H1 (cell line): Measurements from ENCODE around the gene AMBP. TPM values are rescaled to one million over a fixed set of nuclear protein-coding genes. Genes with fewer than 3 reads are reported as not detected.

ENCODE experiments used
- CTCF ChIA-PET: fragments of 300-600 bp; sonication (Branson Sonifier 250); formaldehyde crosslinking; loops from one replicate; lab custom pipeline; 2021; ENCODE audit not compliant: partially characterized antibody; lab: Charles Lee
- POLR2A ChIA-PET: fragments of 300-600 bp; sonication (Branson Sonifier 250); formaldehyde crosslinking; loops from one replicate; lab custom pipeline; 2021; ENCODE audit warnings: inconsistent platforms; ENCODE audit not compliant: partially characterized antibody; lab: Charles Lee
- DNase-seq, 2 experiments: peaks; one replicate each; pipeline versions ENCODE4 v3.0.0 to v3.0.0-alpha.2; 2010 to 2022; ENCODE audit warnings: low spot score in 2 of 2, low read depth in 1 of 2, mixed read lengths in 1 of 2
- FAIRE-seq: peaks from 2 replicates; lab custom pipeline; 2011; peaks lifted over from hg19 to GRCh38; lab: Jason Lieb, UNC
- H2AFZ ChIP-seq: 2 replicates; pipeline ENCODE4 v1.8.1; 2012; ENCODE audit warnings: low read length, inconsistent platforms
- H2AK5ac ChIP-seq: 2 replicates; pipeline ENCODE4 v1.6.1; 2013; ENCODE audit warnings: low read depth, low read length
- H2BK120ac ChIP-seq: replicated peaks from 2 replicates; pipeline ENCODE3; 2013; ENCODE audit warnings: low read depth, low read length, inconsistent platforms
- H2BK12ac ChIP-seq: 2 replicates; pipeline ENCODE4 v1.6.1; 2013; ENCODE audit warnings: low read depth, low read length
- H2BK15ac ChIP-seq: 2 replicates; pipeline ENCODE4 v1.6.1; 2013; ENCODE audit warnings: low read length
- H2BK20ac ChIP-seq: 2 replicates; pipeline ENCODE4 v1.6.1; 2013; ENCODE audit warnings: low read length
- H2BK5ac ChIP-seq: 2 replicates; pipeline ENCODE4 v1.6.1; 2013; ENCODE audit warnings: low read depth, low read length
- H3K14ac ChIP-seq: 2 replicates; pipeline ENCODE4 v1.6.1; 2013; ENCODE audit warnings: inconsistent platforms; ENCODE audit not compliant: insufficient read length
- H3K18ac ChIP-seq: 2 replicates; pipeline ENCODE4 v1.6.1; 2013; ENCODE audit warnings: low read length; ENCODE audit errors: extremely low read depth
- H3K23ac ChIP-seq: 2 replicates; pipeline ENCODE4 v1.6.1; 2013; ENCODE audit warnings: inconsistent platforms; ENCODE audit not compliant: insufficient read length
- H3K23me2 ChIP-seq: 2 replicates; pipeline ENCODE4 v1.6.1; 2013; ENCODE audit warnings: low read depth, low read length
- H3K27ac ChIP-seq: 2 replicates; pipeline ENCODE4 v1.6.1; 2011; ENCODE audit warnings: low read depth, low read length, inconsistent platforms
- H3K27me3 ChIP-seq, 4 experiments: replicated peaks in 1 of 4; 1 replicate in 1 of 4; 2 replicates in 3 of 4; pipeline versions ENCODE4 v1.6.1 to v1.8.1; 2011 to 2013; ENCODE audit warnings: low read length in 3 of 4, mild to moderate bottlenecking in 3 of 4, inconsistent platforms in 2 of 4, mixed read lengths in 2 of 4, moderate library complexity in 1 of 4; ENCODE audit not compliant: control insufficient read depth in 3 of 4, insufficient read depth in 3 of 4; ENCODE audit errors: extremely low read depth in 1 of 4
- H3K36me3 ChIP-seq, 4 experiments: 2 replicates each; pipeline versions ENCODE4 v1.6.1 to v1.8.1; 2011 to 2013; ENCODE audit warnings: mild to moderate bottlenecking in 4 of 4, low read length in 3 of 4, moderate library complexity in 2 of 4, control low read depth in 1 of 4, inconsistent platforms in 1 of 4; ENCODE audit not compliant: insufficient read depth in 4 of 4, control insufficient read depth in 2 of 4
- H3K4ac ChIP-seq: replicated peaks from 2 replicates; pipeline ENCODE3; 2013; ENCODE audit warnings: low read length, low read depth, mixed read lengths, inconsistent platforms; ENCODE audit not compliant: insufficient read length
- H3K4me1 ChIP-seq, 4 experiments: replicated peaks in 1 of 4; 1 replicate in 1 of 4; 2 replicates in 3 of 4; pipeline versions ENCODE4 v1.6.1 to v1.8.1; 2011 to 2013; ENCODE audit warnings: low read length in 3 of 4, inconsistent platforms in 2 of 4, mixed read lengths in 1 of 4; ENCODE audit not compliant: insufficient read depth in 4 of 4, control insufficient read depth in 3 of 4
- H3K4me2 ChIP-seq, 2 experiments: 2 replicates each; pipeline versions ENCODE4 v1.6.1 to v1.8.1; 2011 to 2013; ENCODE audit warnings: low read depth in 2 of 2, low read length in 2 of 2, control low read depth in 1 of 2, inconsistent platforms in 1 of 2, mild to moderate bottlenecking in 1 of 2; ENCODE audit not compliant: insufficient read depth in 1 of 2
- H3K4me3 ChIP-seq, 4 experiments: fragments of 200-600, 300-600 bp in 1 of 4; sonication (generic), shearing (Covaris generic), sonication (Bioruptor Twin) in 1 of 4; 2 replicates each; pipeline versions ENCODE4 v1.5.1 to v1.8.1; 2011 to 2016; ENCODE audit warnings: low read length in 4 of 4, low read depth in 3 of 4, control low read depth in 2 of 4, inconsistent platforms in 2 of 4, mild to moderate bottlenecking in 2 of 4, mixed read lengths in 1 of 4, moderate library complexity in 1 of 4; ENCODE audit not compliant: insufficient read depth in 2 of 4; ENCODE audit errors: extremely low read depth in 1 of 4
- H3K56ac ChIP-seq: replicated peaks from 2 replicates; pipeline ENCODE3; 2013; ENCODE audit warnings: low read depth, mild to moderate bottlenecking, mixed read lengths, low read length, inconsistent platforms; ENCODE audit not compliant: insufficient read length
- H3K79me1 ChIP-seq: 2 replicates; pipeline ENCODE4 v1.6.1; 2013; ENCODE audit warnings: low read depth, low read length, control low read depth
- H3K79me2 ChIP-seq, 2 experiments: 2 replicates each; pipeline versions ENCODE4 v1.6.1 to v1.8.1; 2012 to 2013; ENCODE audit warnings: low read length in 2 of 2, mild to moderate bottlenecking in 2 of 2, inconsistent platforms in 1 of 2; ENCODE audit not compliant: insufficient read depth in 2 of 2, control insufficient read depth in 1 of 2
- H3K9ac ChIP-seq, 4 experiments: replicated peaks in 1 of 4; 1 replicate in 1 of 4; 2 replicates in 3 of 4; pipeline versions ENCODE4 v1.6.1 to v1.8.1; 2011 to 2013; ENCODE audit warnings: low read depth in 3 of 4, low read length in 3 of 4, control low read depth in 2 of 4, mild to moderate bottlenecking in 2 of 4, moderate library complexity in 2 of 4, inconsistent platforms in 1 of 4; ENCODE audit errors: extremely low read depth in 1 of 4
- H3K9me3 ChIP-seq, 2 experiments: 2 replicates each; pipeline versions ENCODE4 v1.6.1 to v1.8.1; 2012 to 2013; ENCODE audit warnings: mild to moderate bottlenecking in 2 of 2, moderate library complexity in 2 of 2, control low read depth in 1 of 2, inconsistent platforms in 1 of 2, low read depth in 1 of 2, low read length in 1 of 2, mixed read lengths in 1 of 2; ENCODE audit not compliant: insufficient read depth in 2 of 2
- H4K20me1 ChIP-seq, 2 experiments: replicated peaks in 1 of 2; 2 replicates each; pipeline versions ENCODE3 to v1.8.1; 2011 to 2013; ENCODE audit warnings: inconsistent platforms in 2 of 2, low read length in 2 of 2, mild to moderate bottlenecking in 1 of 2; ENCODE audit not compliant: insufficient read depth in 2 of 2, control insufficient read depth in 1 of 2
- H4K5ac ChIP-seq: 2 replicates; pipeline ENCODE4 v1.6.1; 2013; ENCODE audit warnings: low read length, low read depth, mixed read lengths, inconsistent platforms; ENCODE audit not compliant: insufficient read length
- H4K8ac ChIP-seq: 2 replicates; pipeline ENCODE4 v1.8.0; 2013; ENCODE audit warnings: mild to moderate bottlenecking, moderate library complexity, low read length, inconsistent platforms; ENCODE audit not compliant: insufficient read depth; ENCODE audit errors: extremely low read depth
- H4K91ac ChIP-seq: replicated peaks from 2 replicates; pipeline ENCODE3; 2013; ENCODE audit warnings: low read length, mixed read lengths, inconsistent platforms; ENCODE audit not compliant: insufficient read length
- CREB1 ChIP-seq: IDR thresholded peaks from 2 replicates; pipeline ENCODE4 v1.6.1; 2012; ENCODE audit warnings: inconsistent platforms
- GABPA ChIP-seq: IDR thresholded peaks from 2 replicates; pipeline ENCODE4 v1.6.1; 2011; ENCODE audit warnings: mild to moderate bottlenecking, low read length, moderate library complexity, borderline replicate concordance; ENCODE audit not compliant: insufficient read depth
- NRF1 ChIP-seq: IDR thresholded peaks from 2 replicates; pipeline ENCODE4 v1.6.1; 2011; ENCODE audit warnings: mild to moderate bottlenecking, low read depth, low read length, improper control_type of control experiment
- POLR2A ChIP-seq, 2 experiments: IDR thresholded peaks; 1 replicate in 1 of 2; 2 replicates in 1 of 2; pipeline ENCODE4 v1.6.1; 2011; ENCODE audit warnings: low read depth in 2 of 2, low read length in 2 of 2, mild to moderate bottlenecking in 2 of 2; ENCODE audit errors: control extremely low read depth in 1 of 2
- POLR2AphosphoS5 ChIP-seq: IDR thresholded peaks from 2 replicates; pipeline ENCODE4 v1.6.1; 2011; ENCODE audit warnings: low read depth, low read length
- SIN3A ChIP-seq, 2 experiments: IDR thresholded peaks in 1 of 2; conservative IDR thresholded peaks in 1 of 2; 2 replicates each; pipeline ENCODE4 v1.6.1; 2011 to 2012; ENCODE audit warnings: low read length in 2 of 2, improper control_type of control experiment in 1 of 2, low read depth in 1 of 2, mild to moderate bottlenecking in 1 of 2
- SRF ChIP-seq: IDR thresholded peaks from 2 replicates; pipeline ENCODE4 v1.6.1; 2011; ENCODE audit warnings: mild to moderate bottlenecking, low read depth, low read length, moderate library complexity
- TAF1 ChIP-seq: IDR thresholded peaks from 2 replicates; pipeline ENCODE4 v1.6.1; 2011; ENCODE audit warnings: mild to moderate bottlenecking, low read depth, low read length
- TAF7 ChIP-seq: optimal IDR thresholded peaks from 2 replicates; pipeline ENCODE3; 2011; ENCODE audit warnings: low read depth, mild to moderate bottlenecking, inconsistent platforms, low read length, moderate library complexity, borderline replicate concordance
- TCF12 ChIP-seq: IDR thresholded peaks from 2 replicates; pipeline ENCODE4 v1.6.1; 2011; ENCODE audit warnings: low read depth, mild to moderate bottlenecking, low read length
- WGBS, 2 experiments: shearing (Covaris generic) in 1 of 2; methylation state at CpG; one replicate each; pipeline versions ENCODE4 v1.1.6 to v1.1.7; 2013 to 2015; ENCODE audit warnings: low lambda C conversion rate in 2 of 2, mixed read lengths in 2 of 2, inconsistent platforms in 1 of 2, low coverage in 1 of 2, missing lambda C conversion rate in 1 of 2; ENCODE audit not compliant: insufficient replicate concordance in 2 of 2, insufficient coverage in 1 of 2, insufficient read length in 1 of 2; ENCODE audit errors: extremely low coverage in 1 of 2, missing lambda C conversion rate in 1 of 2; 5-methylcytosine and 5-hydroxymethylcytosine counted together
- polyA plus RNA-seq, 7 experiments: library from polyadenylated mRNA; depleted of rRNA in 3 of 7; stranded (reverse) in 5 of 7; unstranded in 2 of 7; fragments of >200 nt in 5 of 7; fragments of 200-250 nt in 2 of 7; gene quantifications; 1 replicate in 5 of 7; 2 replicates in 1 of 7; 4 replicates in 1 of 7; pipeline versions ENCODE4 v1.2.1 to v1.2.3, GENCODE V29; 2011 to 2013; ENCODE audit warnings: missing spikeins in 2 of 7, mixed read lengths in 2 of 7
- total RNA-seq: library from RNA; stranded (reverse); fragmentation: NEBNext Ultra II Directional; extraction: Animal tissue kit (Norgen Biotek cat#: 25700); gene quantifications from 2 replicates; pipeline ENCODE4 v1.2.1, GENCODE V29; 2021

AMBP gene
- total and polyA plus RNA-seq, 2 of the 8 experiments (the other 6 are each of a cell fraction or from before 2014, with no cell fraction given): 3.0 to 4.0 TPM

DNA sequence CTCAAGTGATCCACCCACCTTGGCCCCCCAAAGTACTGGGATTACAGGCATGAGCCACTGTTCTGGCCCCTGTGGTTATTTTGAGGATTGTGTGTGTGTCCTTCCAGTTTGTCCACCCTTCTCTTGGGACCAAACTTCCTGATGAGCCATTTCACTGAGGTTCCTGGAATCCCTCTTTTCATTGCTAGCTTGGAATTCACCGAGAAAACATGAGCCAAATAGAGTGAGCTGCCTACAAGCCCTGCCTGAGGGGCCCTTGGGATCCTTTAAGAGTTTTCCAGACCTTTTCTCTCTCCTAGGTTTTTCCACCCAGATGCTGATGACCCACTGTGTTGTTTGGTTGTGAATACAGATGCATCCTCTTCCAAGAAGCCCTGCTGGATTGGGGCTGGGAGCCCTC is 34.2 kb upstream of the AMBP start:
- H4K20me1 ChIP-seq: no peaks in the 10 kb centered on the region
- ChIA-PET POLR2A (no interaction called here), CTCF (interaction anchor here (0.7 to 17.7 kb wide), 6 partner anchors 12 to 178 kb away, joined by 3 to 206 read pairs (median 118); partner anchors contain the start of gene COL27A1)
- no peak overlapping the region for H2BK12ac ChIP-seq
- no peaks in the 10 kb centered on the region for H3K36me3 ChIP-seq
- no peak overlapping the region for H3K9ac ChIP-seq
- H3K23ac ChIP-seq: no peak overlapping the region
- no peaks in the 10 kb centered on the region for H3K79me2 ChIP-seq
- H2BK5ac ChIP-seq: no peak overlapping the region
- no peaks in the 10 kb centered on the region for H3K79me1 ChIP-seq
- no peak overlapping the region for H3K4ac ChIP-seq
- no peak overlapping the region for H3K56ac ChIP-seq
- H3K23me2 ChIP-seq: no peaks in the 10 kb centered on the region; the same call in 1 of the 2 replicates
- no peak overlapping the region for H3K4me2 ChIP-seq
- H4K5ac ChIP-seq: no peak overlapping the region
- H3K4me1 ChIP-seq: peaks cover 0 to 11% (median 8%) of the 10 kb centered on the region in 4 experiments; a peak in 6 of 7 replicates
- H3K27ac ChIP-seq: no peak overlapping the region
- no peak overlapping the region for H4K8ac ChIP-seq
- no peak overlapping the region for H2AK5ac ChIP-seq
- TF ChIP-seq TAF1 (no peak), TAF7 (no peak), SIN3A (conservative IDR thresholded peaks at IDR 0.05 in 1 of 2, IDR thresholded peaks at IDR 0.05 in 1 of 2; ENCODE audit: low read depth in 1 of 2, low read length in 2 of 2) (no peak), CREB1 (no peak), SRF (no peak), POLR2A (IDR thresholded peaks at IDR 0.05; ENCODE audit: control extremely low read depth in 1 of 2, low read depth in 2 of 2, low read length in 2 of 2) (no peak), POLR2AphosphoS5 (no peak), GABPA (no peak), NRF1 (no peak), TCF12 (no peak)
- H2BK15ac ChIP-seq: no peak overlapping the region
- no peak overlapping the region for H2BK120ac ChIP-seq
- no peak overlapping the region for H3K14ac ChIP-seq
- 100% methylated on average over 1 of the region's 1 CpG; no CpG with 5 or more reads in 1 of the 2 experiments for WGBS, 2 experiments
- no peak overlapping the region for H3K18ac ChIP-seq
- FAIRE-seq (no peak), DNase-seq (no peak)
- peaks cover 0 to 13% (median 3%) of the 10 kb centered on the region in 4 experiments; a peak in 3 of 7 replicates for H3K27me3 ChIP-seq
- H2BK20ac ChIP-seq: no peak overlapping the region
- H3K4me3 ChIP-seq: no peak overlapping the region
- H2AFZ ChIP-seq: no peak overlapping the region
- no peaks in the 10 kb centered on the region for H3K9me3 ChIP-seq
- no peak overlapping the region for H4K91ac ChIP-seq
